ENCODE results near the gene FGFR2.

DNA sequence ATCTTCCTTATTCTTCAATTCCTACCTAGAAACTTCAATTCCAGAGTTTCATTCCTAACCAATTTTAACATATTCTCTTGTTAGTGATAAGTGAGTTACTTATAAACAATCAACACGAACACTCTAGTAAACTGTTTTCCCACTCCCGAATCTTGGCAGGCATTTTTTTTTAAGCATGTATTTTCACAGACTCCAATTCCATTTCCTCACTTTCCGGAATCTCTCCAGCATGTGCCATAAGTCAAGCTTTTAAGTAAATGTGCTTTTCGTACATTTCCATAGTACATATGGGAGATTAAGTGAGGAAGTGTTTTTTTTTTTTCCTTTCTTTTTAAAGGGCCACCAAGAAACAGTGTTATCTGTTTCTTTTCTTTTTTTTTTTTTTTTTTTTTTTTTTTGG is 89.1 kb downstream of the FGFR2 start:
- TF ChIP-seq, protein P1, sequence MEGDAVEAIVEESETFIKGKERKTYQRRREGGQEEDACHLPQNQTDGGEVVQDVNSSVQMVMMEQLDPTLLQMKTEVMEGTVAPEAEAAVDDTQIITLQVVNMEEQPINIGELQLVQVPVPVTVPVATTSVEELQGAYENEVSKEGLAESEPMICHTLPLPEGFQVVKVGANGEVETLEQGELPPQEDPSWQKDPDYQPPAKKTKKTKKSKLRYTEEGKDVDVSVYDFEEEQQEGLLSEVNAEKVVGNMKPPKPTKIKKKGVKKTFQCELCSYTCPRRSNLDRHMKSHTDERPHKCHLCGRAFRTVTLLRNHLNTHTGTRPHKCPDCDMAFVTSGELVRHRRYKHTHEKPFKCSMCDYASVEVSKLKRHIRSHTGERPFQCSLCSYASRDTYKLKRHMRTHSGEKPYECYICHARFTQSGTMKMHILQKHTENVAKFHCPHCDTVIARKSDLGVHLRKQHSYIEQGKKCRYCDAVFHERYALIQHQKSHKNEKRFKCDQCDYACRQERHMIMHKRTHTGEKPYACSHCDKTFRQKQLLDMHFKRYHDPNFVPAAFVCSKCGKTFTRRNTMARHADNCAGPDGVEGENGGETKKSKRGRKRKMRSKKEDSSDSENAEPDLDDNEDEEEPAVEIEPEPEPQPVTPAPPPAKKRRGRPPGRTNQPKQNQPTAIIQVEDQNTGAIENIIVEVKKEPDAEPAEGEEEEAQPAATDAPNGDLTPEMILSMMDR (IDR thresholded peaks at IDR 0.05; ENCODE audit: low read depth, low read length, poor library complexity, severe bottlenecking), result no peak
- TF ChIP-seq EZH2phosphoT487 (IDR thresholded peaks at IDR 0.05; ENCODE audit: borderline replicate concordance, low read length), result no peak
